SJSA1 (cell line): ENCODE data around the gene DMGDH. TPM values are rescaled to one million over a fixed set of nuclear protein-coding genes. Genes with fewer than 3 reads are reported as not detected.

ENCODE experiments used
- DNase-seq, 2 experiments: peaks; one replicate each; pipeline ENCODE4 v3.0.0-alpha.2; 2015 to 2020; ENCODE audit warnings: low spot score in 2 of 2, low read depth in 1 of 2
- H3K27ac ChIP-seq: fragments of 250-450 bp; sonication (Bioruptor Pico); 2 replicates; pipeline ENCODE4 v1.5.1; 2020; ENCODE audit warnings: mild to moderate bottlenecking, moderate library complexity
- H3K27me3 ChIP-seq: fragments of 250-450 bp; sonication (Bioruptor Pico); replicated peaks from 2 replicates; pipeline ENCODE4 v1.5.1; 2020; ENCODE audit warnings: mild to moderate bottlenecking, moderate library complexity
- H3K36me3 ChIP-seq: fragments of 250-450 bp; sonication (Bioruptor Pico); 2 replicates; pipeline ENCODE4 v1.5.1; 2020; ENCODE audit warnings: mild to moderate bottlenecking
- H3K4me1 ChIP-seq: fragments of 250-450 bp; sonication (Bioruptor Pico); replicated peaks from 2 replicates; pipeline ENCODE4 v1.6.1; 2021; ENCODE audit warnings: mild to moderate bottlenecking
- H3K4me3 ChIP-seq: fragments of 250-450 bp; sonication (Bioruptor Pico); 2 replicates; pipeline ENCODE4 v1.5.1; 2020; ENCODE audit warnings: mild to moderate bottlenecking
- H3K9me3 ChIP-seq: fragments of 250-450 bp; sonication (Bioruptor Pico); replicated peaks from 2 replicates; pipeline ENCODE4 v1.5.1; 2020; ENCODE audit warnings: mild to moderate bottlenecking
- total RNA-seq: library from RNA; depleted of rRNA; stranded (reverse); fragments of >200 nt; shearing (Covaris generic); gene quantifications from 2 replicates; pipeline ENCODE4 v1.2.3, GENCODE V29; 2014; rRNA removed

Gene DMGDH
- total RNA-seq = 0.03 TPM in 1 of 2 replicates, not detected in the other

- H3K36me3 ChIP-seq = no peaks in the 10 kb centered on the region
- no peaks in the 10 kb centered on the region for H3K9me3 ChIP-seq
- 0 out of 2 replicates have a peak, but pooled peaks cover 5% of the 10 kb centered on the region for H3K4me1 ChIP-seq
- no peak within 1 kb of the TSS for H3K4me3 ChIP-seq
- DNase-seq = no peak
- no peak within 1 kb of the TSS for H3K27ac ChIP-seq
- H3K27me3 ChIP-seq = no peaks in the 10 kb centered on the region
These were observed at the start of gene DMGDH, which contains the start of gene BHMT2 for GRCh38 chr5:79069488-79070349. TSS of gene DMGDH (minus strand) at chr5:79069674. CDS start at chr5:79069620, 54 bp downstream. TSS of gene BHMT2 (plus strand) at chr5:79069767. CDS start at chr5:79069783, 16 bp downstream.

- Histone ChIP-seq H3K4me1 (no peaks in the 10 kb centered on the region), H3K27me3 (0 out of 2 replicates have a peak, but pooled peaks cover 3% of the 10 kb centered on the region), H3K27ac (no peak overlapping the region)
These were observed 43.2 kb upstream of the DMGDH start for GRCh38 chr5:79112703-79113058.

GRCh38 chr5:79111960-79112702 lies 42.7 kb upstream of the DMGDH start:
- Histone ChIP-seq H3K27ac (no peak overlapping the region), H3K36me3 (no peaks in the 10 kb centered on the region), H3K4me1 (no peaks in the 10 kb centered on the region), H3K27me3 (0 out of 2 replicates have a peak, but pooled peaks cover 3% of the 10 kb centered on the region), H3K9me3 (no peaks in the 10 kb centered on the region), H3K4me3 (no peak overlapping the region)
- DNase-seq = no peak

More at GRCh38 chr5:79112703-79113058, 43.2 kb upstream of the DMGDH start:
- no peak for DNase-seq
- no peaks in the 10 kb centered on the region for H3K36me3 ChIP-seq
- no peak overlapping the region for H3K4me3 ChIP-seq
- H3K9me3 ChIP-seq = no peaks in the 10 kb centered on the region

GRCh38 chr5:79111387-79111959 lies 42.0 kb upstream of the DMGDH start, which contains the start of gene BHMT:
TSS of gene BHMT (plus strand) at chr5:79111809. CDS start at chr5:79111886, 77 bp downstream.
- 0 out of 2 replicates have a peak, but pooled peaks cover 3% of the 10 kb centered on the region for H3K27me3 ChIP-seq

GRCh38 chr5:79109527-79110492 lies 40.3 kb upstream of the DMGDH start:
- Histone ChIP-seq H3K27me3 (0 out of 2 replicates have a peak, but pooled peaks cover 3% of the 10 kb centered on the region), H3K4me1 (no peaks in the 10 kb centered on the region), H3K9me3 (no peaks in the 10 kb centered on the region), H3K27ac (no peak overlapping the region), H3K4me3 (no peak overlapping the region), H3K36me3 (no peaks in the 10 kb centered on the region)
- no peak for DNase-seq

More at GRCh38 chr5:79111387-79111959, 42.0 kb upstream of the DMGDH start, which contains the start of gene BHMT:
- no peak within 1 kb of the TSS for H3K4me3 ChIP-seq
- no peak for DNase-seq
- H3K4me1 ChIP-seq = no peaks in the 10 kb centered on the region
- no peaks in the 10 kb centered on the region for H3K36me3 ChIP-seq
- H3K27ac ChIP-seq = no peak within 1 kb of the TSS
- no peaks in the 10 kb centered on the region for H3K9me3 ChIP-seq

- no peaks in the 10 kb centered on the region for H3K4me1 ChIP-seq
- H3K36me3 ChIP-seq = no peaks in the 10 kb centered on the region
- no peak overlapping the region for H3K4me3 ChIP-seq
- no peak for DNase-seq
- no peak overlapping the region for H3K27ac ChIP-seq
- H3K9me3 ChIP-seq = no peaks in the 10 kb centered on the region
- 0 out of 2 replicates have a peak, but pooled peaks cover 3% of the 10 kb centered on the region for H3K27me3 ChIP-seq
These were observed 39.3 kb upstream of the DMGDH start for GRCh38 chr5:79108792-79109191.

- Histone ChIP-seq H3K27me3 (no peaks in the 10 kb centered on the region), H3K4me3 (no peak overlapping the region), H3K36me3 (no peaks in the 10 kb centered on the region), H3K4me1 (no peaks in the 10 kb centered on the region), H3K9me3 (no peaks in the 10 kb centered on the region), H3K27ac (no peak overlapping the region)
- DNase-seq = no peak
These were observed 38.6 kb upstream of the DMGDH start for GRCh38 chr5:79108086-79108485.

GRCh38 chr5:79107020-79107796 lies 37.7 kb upstream of the DMGDH start:
- Histone ChIP-seq H3K4me1 (no peaks in the 10 kb centered on the region), H3K27me3 (no peaks in the 10 kb centered on the region), H3K27ac (no peak overlapping the region), H3K36me3 (no peaks in the 10 kb centered on the region), H3K4me3 (no peak overlapping the region), H3K9me3 (no peaks in the 10 kb centered on the region)
- no peak for DNase-seq

GRCh38 chr5:79105868-79106267 lies 36.4 kb upstream of the DMGDH start:
- H3K9me3 ChIP-seq = no peaks in the 10 kb centered on the region
- no peak overlapping the region for H3K27ac ChIP-seq
- no peaks in the 10 kb centered on the region for H3K27me3 ChIP-seq
- H3K4me3 ChIP-seq = no peak overlapping the region
- H3K36me3 ChIP-seq = no peaks in the 10 kb centered on the region
- H3K4me1 ChIP-seq = no peaks in the 10 kb centered on the region
- DNase-seq = no peak

- Histone ChIP-seq H3K4me3 (no peak overlapping the region), H3K36me3 (no peaks in the 10 kb centered on the region), H3K9me3 (no peaks in the 10 kb centered on the region), H3K27ac (no peak overlapping the region), H3K4me1 (no peaks in the 10 kb centered on the region), H3K27me3 (no peaks in the 10 kb centered on the region)
- no peak for DNase-seq
These were observed 24.3 kb upstream of the DMGDH start for GRCh38 chr5:79093762-79094161.

GRCh38 chr5:79091064-79091463 lies 21.6 kb upstream of the DMGDH start:
- H3K36me3 ChIP-seq = no peaks in the 10 kb centered on the region
- H3K4me1 ChIP-seq = peaks cover 5% of the 10 kb centered on the region
- DNase-seq = no peak
- no peaks in the 10 kb centered on the region for H3K27me3 ChIP-seq
- no peaks in the 10 kb centered on the region for H3K9me3 ChIP-seq
- no peak overlapping the region for H3K27ac ChIP-seq
- no peak overlapping the region for H3K4me3 ChIP-seq

GRCh38 chr5:79088507-79088906 lies 19.0 kb upstream of the DMGDH start:
- no peak overlapping the region for H3K27ac ChIP-seq

More at GRCh38 chr5:79088507-79088906, 19.0 kb upstream of the DMGDH start:
- no peak overlapping the region for H3K4me3 ChIP-seq
- no peak for DNase-seq
- H3K27me3 ChIP-seq = no peaks in the 10 kb centered on the region
- peaks cover 6% of the 10 kb centered on the region for H3K4me1 ChIP-seq
- H3K9me3 ChIP-seq = no peaks in the 10 kb centered on the region
- no peaks in the 10 kb centered on the region for H3K36me3 ChIP-seq
